Tibial artery (tissue), 4 donors: ENCODE results near the gene NDOR1.

Source experiments
- DNase-seq, 2 donors: peaks; one replicate each; pipeline ENCODE4 v3.0.0-alpha.2; 2019
- H3K27ac ChIP-seq, 2 donors: fragments of 200-600 bp; sonication (generic) in 1 of 2; 1 replicate in 1 of 2; 2 replicates in 1 of 2; pipeline ENCODE4 v1.5.1; 2018 to 2019; ENCODE audit warnings: mild to moderate bottlenecking in 1 of 2
- H3K27me3 ChIP-seq, 2 donors: fragments of 200-600 bp; sonication (generic) in 1 of 2; one replicate each; pipeline versions ENCODE4 v1.5.1 to v1.6.0; 2016 to 2019
- H3K36me3 ChIP-seq, 3 donors: fragments of 200-600 bp; sonication (generic) in 2 of 3; one replicate each; pipeline ENCODE4 v1.5.1; 2016 to 2019; ENCODE audit warnings: mild to moderate bottlenecking in 2 of 3
- H3K4me1 ChIP-seq, 4 donors: fragments of 200-600 bp; sonication (generic) in 2 of 4; 1 replicate in 3 of 4; 2 replicates in 1 of 4; pipeline ENCODE4 v1.5.1; 2016 to 2019
- H3K4me3 ChIP-seq, 2 donors: fragments of 200-600 bp; sonication (generic) in 1 of 2; 1 replicate in 1 of 2; 2 replicates in 1 of 2; pipeline ENCODE4 v1.5.1; 2018 to 2019; ENCODE audit warnings: mild to moderate bottlenecking in 2 of 2
- H3K9me3 ChIP-seq, 3 donors: fragments of 200-600 bp; sonication (generic) in 1 of 3; one replicate each; pipeline ENCODE4 v1.5.1; 2016 to 2019
- intact Hi-C: fragments of 100-400 bp; cut with DNase I; formaldehyde crosslinking; loops from one replicate; pipeline ENCODE4 v1.15.0; 2023; ENCODE audit warnings: low total_unique reads
- TF ChIP-seq, protein P1 (sequence below), 2 experiments: fragments of 200-600 bp in 1 of 2; fragments of 450-650 bp in 1 of 2; IDR thresholded peaks; one replicate each; pipeline ENCODE4 v1.5.1; 2017 to 2019; ENCODE audit warnings: antibody characterized with exemption in 2 of 2, mild to moderate bottlenecking in 1 of 2, moderate library complexity in 1 of 2

The NDOR1 gene

DNA sequence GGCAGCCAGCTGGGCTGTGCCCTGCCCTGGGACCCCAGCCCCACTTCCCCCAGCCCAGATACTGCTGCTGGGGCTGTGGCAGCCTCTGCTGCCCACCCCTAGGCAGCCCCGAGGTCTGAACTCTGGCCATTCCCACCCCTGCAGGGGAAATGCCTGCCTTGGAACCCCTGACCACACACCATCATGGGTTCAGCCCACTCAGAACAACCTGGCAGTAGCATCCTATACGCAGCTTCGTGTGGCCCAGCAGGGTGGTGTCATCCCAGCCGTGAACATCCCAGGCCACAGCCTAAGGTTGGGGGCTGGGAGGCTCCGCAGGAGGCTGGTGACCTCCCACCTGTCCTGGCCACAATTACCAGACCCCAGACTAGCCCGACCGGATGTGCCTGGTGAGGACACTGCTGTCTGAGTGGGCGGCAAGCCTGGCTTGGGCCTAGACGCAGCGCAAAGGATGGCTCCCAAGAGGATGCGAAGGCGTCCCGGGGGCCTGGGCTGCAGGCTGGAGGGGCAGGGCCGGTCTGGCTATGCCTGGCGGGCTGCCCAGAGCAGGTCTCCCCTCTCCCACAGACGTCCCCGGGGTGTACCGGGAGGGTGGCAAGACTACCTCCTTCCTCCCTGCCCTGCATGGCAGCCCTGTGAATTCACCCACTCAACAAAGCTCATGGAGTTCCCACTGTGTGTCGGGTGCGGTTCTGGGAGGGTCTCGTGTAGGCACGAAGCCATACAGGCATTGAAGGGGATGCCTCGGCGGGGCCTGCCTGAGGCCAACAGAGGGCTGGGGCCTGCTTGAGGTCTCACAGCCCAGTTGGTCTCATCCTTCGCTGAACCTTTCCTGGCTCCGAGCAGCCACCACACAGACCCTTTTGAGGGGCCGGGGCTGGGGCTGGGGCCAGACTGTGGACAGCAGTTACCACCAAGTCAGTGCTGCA lies 23.7 kb downstream of the NDOR1 start:
- DNase-seq, result no peak
- peaks cover 0 to 70% of the 10 kb centered on the region in 2 donors for H3K27me3 ChIP-seq
- H3K4me3 ChIP-seq, result no peak overlapping the region
- TF ChIP-seq, protein P1, sequence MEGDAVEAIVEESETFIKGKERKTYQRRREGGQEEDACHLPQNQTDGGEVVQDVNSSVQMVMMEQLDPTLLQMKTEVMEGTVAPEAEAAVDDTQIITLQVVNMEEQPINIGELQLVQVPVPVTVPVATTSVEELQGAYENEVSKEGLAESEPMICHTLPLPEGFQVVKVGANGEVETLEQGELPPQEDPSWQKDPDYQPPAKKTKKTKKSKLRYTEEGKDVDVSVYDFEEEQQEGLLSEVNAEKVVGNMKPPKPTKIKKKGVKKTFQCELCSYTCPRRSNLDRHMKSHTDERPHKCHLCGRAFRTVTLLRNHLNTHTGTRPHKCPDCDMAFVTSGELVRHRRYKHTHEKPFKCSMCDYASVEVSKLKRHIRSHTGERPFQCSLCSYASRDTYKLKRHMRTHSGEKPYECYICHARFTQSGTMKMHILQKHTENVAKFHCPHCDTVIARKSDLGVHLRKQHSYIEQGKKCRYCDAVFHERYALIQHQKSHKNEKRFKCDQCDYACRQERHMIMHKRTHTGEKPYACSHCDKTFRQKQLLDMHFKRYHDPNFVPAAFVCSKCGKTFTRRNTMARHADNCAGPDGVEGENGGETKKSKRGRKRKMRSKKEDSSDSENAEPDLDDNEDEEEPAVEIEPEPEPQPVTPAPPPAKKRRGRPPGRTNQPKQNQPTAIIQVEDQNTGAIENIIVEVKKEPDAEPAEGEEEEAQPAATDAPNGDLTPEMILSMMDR (IDR thresholded peaks at IDR 0.05), result no peak
- no peaks in the 10 kb centered on the region for H3K36me3 ChIP-seq
- intact Hi-C loops, result no loop called here
- H3K4me1 ChIP-seq, result peaks cover 0 to 33% (median 4%) of the 10 kb centered on the region in 4 donors
- H3K9me3 ChIP-seq, result no peaks in the 10 kb centered on the region
- no peak overlapping the region for H3K27ac ChIP-seq

DNA sequence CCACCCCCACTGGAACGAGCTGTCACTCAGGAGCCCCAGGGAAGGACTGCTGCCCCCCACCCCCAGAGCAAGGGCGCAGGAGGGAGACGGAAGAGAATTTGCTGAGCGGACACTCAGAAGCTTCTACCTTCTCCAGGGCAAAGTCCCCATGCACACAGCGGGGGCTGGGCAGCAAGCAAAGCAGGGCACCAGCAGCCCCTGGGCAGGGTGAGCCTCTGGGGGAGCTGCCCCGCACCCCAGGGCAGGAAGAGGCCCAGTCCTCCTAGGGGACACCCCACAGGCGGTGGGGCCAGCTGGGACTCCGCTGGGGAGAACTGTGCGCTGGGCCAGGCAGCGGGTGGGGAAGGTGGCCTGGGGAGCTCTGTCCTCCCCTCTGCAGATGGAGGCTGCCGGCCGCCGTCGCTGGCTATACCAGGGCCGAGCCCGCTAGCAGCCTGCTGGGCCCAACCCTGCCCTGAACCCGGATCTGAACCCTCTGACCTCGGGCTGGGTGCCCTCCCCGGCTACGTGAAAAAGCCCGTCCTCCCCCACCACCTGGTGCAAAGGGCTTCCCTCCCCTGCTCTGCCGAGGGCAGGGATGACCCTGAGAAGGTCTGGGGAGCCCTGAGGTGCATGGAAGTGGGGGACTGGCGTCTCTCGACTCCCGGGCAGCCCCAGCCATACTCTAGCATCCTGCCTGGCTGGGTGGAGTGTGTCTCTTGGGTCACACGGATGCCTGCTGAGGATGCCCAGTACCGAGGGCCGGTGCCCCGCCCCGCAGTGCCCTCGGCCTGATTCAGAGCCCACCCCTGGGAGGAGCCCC lies 24.6 kb downstream of the NDOR1 start:
- Histone ChIP-seq H3K27ac (no peak overlapping the region), H3K36me3 (no peaks in the 10 kb centered on the region), H3K4me3 (no peak overlapping the region), H3K4me1 (peaks cover 0 to 26% (median 3%) of the 10 kb centered on the region in 4 donors), H3K27me3 (peaks cover 0 to 79% of the 10 kb centered on the region in 2 donors), H3K9me3 (no peaks in the 10 kb centered on the region)
- TF ChIP-seq, protein P1 (IDR thresholded peaks at IDR 0.05), result no peak
- DNase-seq, result no peak
- intact Hi-C loops, result loop anchor here (2.0 kb wide), 1 partner anchor 107 kb away; no protein-coding TSS in a partner anchor

DNA sequence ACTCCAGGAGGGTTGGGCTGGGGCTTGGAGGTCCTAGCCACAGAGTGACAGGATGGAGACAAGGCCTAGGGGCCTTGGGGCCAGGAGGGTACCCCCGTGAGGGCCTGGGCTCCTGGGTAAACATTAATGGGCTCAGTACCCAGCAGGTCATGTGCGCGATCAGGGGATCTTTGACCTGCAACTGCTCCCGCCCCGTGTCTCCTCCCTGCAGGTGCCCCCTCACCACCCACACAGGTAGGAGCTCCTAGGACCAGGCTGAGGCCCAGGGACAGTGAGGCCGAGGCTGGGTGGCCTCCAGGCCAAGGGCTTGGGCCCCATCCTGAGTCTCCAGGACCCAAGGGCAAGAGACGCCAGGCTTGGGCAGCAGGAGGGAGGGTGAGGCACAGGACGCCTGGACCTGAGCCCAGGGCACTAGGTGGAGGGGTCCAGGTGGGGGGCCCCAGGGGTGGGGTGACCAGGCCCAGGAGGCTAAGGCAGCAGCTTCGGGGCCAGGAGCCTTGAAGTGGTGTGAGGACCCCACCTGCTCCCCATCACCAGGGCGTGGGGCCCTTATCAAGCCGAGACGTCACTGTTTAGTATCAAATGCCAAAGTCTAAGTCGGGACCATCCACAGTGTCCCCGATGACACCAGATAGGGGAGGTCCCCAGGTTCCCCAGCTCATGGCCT lies 25.3 kb downstream of the NDOR1 start, which contains the start of gene SLC34A3:
Gene SLC34A3 (plus strand): TSS at position 197 of the 667 bp plus-strand sequence. CDS start 802 bp downstream, outside the sequence.
- intact Hi-C loops, result loop anchor here (2.0 kb wide), 1 partner anchor 108 kb away; no protein-coding TSS in a partner anchor

DNA sequence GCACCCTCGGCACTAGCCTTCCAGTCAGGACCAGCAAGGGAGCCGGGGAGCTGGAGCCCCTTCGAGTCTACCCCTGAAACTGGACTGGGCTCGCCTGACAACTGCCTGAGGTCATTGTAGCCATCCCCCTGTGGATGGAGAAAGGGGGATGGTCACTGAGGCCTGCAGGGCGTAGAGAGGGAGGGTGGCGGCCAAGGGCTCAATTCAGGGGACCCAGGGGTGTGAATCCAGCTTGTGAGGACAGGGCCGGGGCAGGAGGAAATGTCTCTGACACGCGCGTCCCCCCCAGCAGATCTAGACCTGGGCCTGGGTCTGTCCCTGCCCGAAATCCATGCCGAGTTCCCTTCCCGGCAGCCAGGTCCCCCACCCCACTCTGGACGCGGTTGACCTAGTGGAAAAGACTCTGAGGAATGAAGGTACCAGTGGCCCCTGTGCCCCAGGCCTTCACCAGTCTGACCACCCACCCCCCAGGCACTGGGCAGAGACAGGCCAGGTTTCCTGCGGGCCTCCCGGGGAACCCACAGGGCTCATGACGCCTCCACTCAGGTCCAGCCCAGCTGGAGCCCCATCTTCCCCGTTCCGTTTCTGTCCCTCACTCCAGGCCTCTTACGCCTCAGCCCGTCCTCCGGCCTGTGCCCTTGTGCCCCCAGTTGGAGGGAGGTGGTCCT lies 26.0 kb downstream of the NDOR1 start:
- no peak for DNase-seq

More for the DNA sequence above, 25.3 kb downstream of the NDOR1 start, which contains the start of gene SLC34A3:
- no peak for DNase-seq
- Histone ChIP-seq H3K4me3 (no peak within 1 kb of the TSS), H3K36me3 (no peaks in the 10 kb centered on the region), H3K9me3 (no peaks in the 10 kb centered on the region), H3K4me1 (peaks cover 0 to 24% (median 3%) of the 10 kb centered on the region in 4 donors), H3K27me3 (peaks cover 0 to 86% of the 10 kb centered on the region in 2 donors), H3K27ac (no peak within 1 kb of the TSS)
- TF ChIP-seq, protein P1 (IDR thresholded peaks at IDR 0.05), result no peak

More for the DNA sequence above, 26.0 kb downstream of the NDOR1 start:
- Histone ChIP-seq H3K9me3 (no peaks in the 10 kb centered on the region), H3K27ac (no peak overlapping the region), H3K4me1 (peaks cover 0 to 31% (median 9%) of the 10 kb centered on the region in 4 donors), H3K27me3 (peaks cover 0 to 91% of the 10 kb centered on the region in 2 donors), H3K36me3 (no peaks in the 10 kb centered on the region), H3K4me3 (no peak overlapping the region)
- intact Hi-C loops, result loop anchor here (2.0 kb wide), 1 partner anchor 109 kb away; no protein-coding TSS in a partner anchor
- TF ChIP-seq, protein P1 (IDR thresholded peaks at IDR 0.05), result no peak
